Inflammatory macrophage (primary cell): ENCODE measurements around the gene RRH.
"Not testable (repeated sequence)": the region's sequence is repeated elsewhere in the genome, so short reads cannot be mapped to it uniquely, and the experiment has no call there.

Experiments used
- DNase-seq, 2 donors: peaks; one replicate each; pipeline ENCODE4 v3.0.0-alpha.2; 2020 to 2022

Gene RRH

DNA sequence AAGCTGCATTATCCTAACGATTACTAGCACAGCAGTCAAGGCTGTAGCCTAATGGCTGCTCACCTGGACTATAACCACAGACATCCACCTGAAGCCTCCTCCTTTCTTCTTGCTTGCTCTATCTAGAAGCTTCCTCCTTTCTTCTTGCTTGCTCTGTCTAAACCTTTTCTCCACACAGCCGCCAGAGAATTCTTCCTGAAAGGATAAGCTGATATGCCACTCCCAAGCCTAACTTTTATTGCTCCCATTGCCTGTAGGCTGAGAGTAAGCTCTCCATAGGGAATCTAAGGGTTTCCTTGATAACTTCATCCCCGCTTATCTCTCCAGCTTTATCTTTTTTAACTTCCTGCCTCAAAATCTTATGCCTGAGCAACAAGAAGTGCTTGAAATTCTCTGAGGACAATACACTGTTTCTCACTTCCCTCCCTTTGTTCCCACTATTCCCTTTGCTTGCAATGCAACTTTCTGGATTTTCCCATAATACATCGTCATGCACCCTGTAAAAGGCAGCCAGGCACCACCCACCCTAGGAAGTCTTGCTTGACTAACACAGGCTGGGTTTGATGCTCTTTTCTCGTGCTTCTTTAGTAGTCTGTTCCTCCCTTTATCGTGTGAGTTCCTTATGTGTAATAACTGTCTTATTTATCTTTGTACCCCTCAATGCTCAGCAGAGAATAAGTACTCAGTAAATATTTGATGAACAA is 18.8 kb downstream of the RRH start:
- DNase-seq: no peak

DNA sequence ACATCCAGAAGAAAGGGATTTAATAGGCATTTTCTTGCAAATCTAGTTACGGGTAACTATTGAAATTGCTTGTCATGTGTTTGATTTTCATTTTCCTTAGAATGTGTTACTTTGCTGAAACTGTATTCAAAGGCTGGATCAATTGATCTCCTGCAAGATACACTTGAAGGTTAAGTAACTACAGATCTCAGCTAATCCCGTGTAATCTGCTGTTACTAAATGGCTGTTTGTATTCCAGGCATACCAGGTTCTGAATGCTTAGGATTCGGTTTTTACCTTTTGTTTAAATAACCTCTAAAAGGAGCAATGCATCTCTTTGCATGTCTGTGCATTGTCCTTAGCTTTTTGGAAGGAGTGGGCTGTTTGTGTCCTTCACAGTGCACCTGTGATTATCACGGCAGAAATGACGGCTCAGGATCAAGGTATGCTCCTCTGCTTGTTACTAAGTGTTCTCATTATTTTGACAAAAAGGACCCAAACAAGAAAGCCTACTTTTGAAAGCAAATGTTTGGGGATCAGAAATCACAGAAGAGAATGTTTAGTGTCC is 20.2 kb downstream of the RRH start, which contains the start of gene LRIT3:
LRIT3 (plus strand) TSS at position 212 of the 547 bp plus-strand sequence; CDS start at position 307, 95 bp downstream.
- DNase-seq: no peak

DNA sequence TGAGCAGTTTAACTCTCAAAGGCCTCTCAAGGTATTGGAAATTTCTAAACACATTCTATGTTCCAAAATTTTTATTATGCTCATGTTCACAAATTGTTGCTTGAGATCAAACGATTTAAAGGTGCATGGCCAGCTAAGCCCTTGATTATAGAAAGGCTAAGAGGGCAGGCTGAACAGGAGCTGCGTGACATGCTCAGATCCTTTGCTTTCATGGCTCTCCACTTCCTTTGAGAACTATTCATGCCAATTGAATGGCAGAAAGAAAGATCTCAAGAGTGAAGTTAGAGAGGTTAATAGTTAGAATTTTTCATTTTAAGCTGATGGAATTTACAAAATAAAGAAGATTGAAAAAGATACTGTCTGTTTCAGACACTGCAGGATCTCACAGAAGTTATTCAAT is 20.7 kb downstream of the RRH start:
- DNase-seq: no peak

DNA sequence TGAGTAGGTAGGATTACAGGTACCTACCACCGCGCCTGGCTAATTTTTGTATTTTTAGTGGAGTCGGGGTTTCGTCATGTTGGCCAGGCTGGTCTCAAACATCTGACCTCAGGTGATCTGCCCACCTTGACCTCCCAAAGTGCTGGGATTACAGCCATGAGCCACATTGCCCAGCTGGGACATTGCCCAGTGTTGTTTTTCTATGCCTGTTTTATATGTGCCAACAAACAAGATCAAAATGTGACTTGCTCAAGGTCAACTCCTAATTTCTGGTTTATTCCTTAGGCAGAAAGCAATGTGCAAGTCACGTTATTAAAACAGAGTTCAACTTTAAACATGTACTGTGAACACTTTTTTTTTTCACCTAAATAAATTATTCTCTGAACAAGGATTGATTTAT is 22.8 kb downstream of the RRH start:
- DNase-seq: no peak

DNA sequence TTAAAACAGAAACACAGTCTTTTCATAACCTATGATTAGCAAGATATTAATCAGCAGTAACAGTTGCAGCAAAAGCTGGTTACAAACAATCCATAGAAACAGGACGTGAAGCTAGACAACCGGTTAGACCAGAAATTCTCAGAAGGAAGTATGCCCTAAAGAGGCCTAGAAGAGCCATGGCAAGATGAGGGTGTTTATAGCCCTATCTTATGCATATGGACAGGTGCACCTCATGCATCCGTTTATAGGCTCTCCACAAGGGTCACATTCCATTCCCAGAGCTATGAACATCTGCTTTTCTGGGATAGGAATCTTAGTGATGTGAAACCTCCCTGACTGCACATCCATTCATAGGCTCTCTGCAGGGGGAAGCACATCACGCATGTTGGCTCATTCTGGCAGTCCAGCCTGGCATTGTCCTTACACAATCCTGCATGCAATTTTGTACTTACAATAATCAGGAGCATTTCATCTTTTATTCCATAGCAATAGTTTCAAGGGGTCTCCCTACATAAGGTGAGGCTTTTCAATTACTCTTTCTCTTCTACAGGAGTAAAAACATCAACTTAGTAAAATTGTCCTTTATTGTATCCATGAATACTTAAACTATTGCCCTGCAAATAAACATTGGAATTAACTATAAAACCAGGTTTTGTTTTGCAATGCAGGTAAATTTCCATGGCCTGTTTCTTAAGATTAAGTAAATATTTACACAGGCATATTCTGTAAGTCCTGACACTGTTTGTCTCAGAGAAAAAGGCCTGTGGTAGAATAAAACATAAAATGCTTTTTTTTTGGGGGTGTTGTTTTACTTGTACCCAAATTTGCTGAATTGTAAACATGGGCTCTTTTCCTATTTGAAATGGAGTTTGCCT is 31.9 kb downstream of the RRH start:
- not testable (repeated sequence) for DNase-seq

DNA sequence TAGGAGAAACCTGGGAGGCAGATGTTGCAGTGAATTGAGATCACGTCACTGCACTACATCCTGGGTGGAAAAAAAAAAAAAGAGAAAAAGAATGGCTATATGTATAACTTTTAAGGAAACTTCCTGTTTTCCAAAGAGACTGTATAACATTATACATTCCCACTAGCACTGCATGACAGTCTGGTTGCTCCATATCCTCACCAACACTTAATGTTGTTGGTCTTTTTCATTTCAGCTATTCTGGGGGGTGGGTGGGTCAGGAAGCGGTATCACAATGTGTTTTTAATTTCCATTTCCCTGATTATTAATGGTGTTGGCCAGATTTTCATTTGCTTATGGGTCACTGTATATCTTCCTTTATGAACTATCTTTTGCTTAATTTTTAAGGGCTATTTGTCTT is 33.5 kb downstream of the RRH start:
- DNase-seq: no peak

DNA sequence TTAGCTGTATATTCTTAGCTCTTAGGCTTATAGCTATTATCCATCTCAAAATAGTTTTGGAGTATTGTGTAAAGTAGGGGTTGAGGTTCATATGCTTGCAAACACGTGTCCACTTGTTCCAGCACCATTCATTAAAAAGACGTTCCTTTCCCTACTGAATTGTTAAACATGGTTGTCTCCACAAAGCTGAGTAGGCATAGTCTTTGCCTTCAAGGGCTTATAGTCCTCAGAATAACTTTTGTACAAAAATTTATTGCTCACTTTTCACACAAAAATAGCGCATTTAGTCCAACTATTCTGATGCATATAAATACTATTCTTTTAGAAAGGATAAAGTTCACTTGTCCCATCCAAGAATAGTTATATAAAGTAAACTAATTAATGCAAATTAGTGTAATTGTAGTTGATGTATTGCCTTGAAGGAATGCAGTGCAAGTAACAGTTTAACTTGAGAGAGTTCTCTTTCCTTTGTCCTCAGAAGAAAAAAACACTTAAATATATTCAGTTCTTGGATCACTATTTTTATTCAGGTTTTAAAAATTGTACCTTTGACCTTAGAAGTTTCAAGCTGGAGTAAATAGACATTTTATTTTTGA is 34.2 kb downstream of the RRH start:
- no peak for DNase-seq

DNA sequence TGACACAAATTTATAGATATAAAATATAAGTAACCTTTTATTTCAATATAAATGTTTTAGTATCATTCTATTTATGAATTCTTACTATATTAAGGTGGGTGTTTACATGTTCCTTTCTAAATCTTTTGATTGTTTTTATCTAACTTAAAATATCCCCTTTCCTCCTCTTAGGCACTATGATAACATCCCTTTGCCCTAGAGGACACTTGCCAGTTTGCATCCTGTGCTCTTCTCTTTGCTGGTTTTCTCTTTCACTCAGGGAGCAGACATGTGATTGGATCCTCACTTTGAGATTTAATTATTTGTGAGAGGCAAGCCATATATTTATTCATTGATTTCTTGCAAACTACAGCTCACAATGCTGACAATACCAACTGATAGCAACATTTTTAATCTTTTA is 36.4 kb downstream of the RRH start:
- DNase-seq: no peak

DNA sequence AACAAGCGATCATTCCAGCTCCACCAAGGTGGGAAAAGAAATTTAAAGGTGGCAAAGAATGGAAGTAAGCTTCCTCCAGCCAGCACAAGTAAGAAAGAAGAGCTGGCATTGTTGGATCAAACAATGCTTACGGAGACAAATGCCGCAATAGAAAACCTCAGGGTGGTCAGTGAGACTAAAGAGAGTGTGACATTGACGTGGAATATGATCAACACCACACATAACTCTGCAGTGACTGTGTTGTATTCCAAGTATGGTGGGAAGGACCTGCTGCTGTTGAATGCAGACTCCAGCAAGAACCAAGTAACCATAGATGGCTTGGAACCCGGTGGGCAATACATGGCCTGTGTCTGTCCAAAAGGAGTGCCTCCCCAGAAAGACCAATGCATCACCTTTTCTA is 42.3 kb downstream of the RRH start:
- DNase-seq: no peak

DNA sequence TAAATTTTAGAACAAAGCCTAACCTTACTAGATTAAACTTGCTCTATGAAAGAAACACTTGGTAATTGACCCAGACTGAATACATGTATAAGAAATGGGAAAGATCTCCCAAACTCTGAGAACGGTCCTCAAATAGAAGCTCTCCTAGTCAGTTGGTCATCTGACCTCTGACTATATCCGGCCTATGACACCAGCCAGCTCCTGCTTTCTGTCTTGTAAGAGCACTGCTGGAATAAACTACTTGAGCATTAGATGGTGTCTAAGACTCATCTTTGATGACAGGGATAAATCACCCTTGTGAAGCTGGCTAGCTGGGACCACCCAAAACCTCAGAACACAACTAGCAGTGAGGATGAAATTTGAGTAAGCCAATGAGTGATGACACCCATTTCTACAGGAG is 44.3 kb downstream of the RRH start:
- no peak for DNase-seq

DNA sequence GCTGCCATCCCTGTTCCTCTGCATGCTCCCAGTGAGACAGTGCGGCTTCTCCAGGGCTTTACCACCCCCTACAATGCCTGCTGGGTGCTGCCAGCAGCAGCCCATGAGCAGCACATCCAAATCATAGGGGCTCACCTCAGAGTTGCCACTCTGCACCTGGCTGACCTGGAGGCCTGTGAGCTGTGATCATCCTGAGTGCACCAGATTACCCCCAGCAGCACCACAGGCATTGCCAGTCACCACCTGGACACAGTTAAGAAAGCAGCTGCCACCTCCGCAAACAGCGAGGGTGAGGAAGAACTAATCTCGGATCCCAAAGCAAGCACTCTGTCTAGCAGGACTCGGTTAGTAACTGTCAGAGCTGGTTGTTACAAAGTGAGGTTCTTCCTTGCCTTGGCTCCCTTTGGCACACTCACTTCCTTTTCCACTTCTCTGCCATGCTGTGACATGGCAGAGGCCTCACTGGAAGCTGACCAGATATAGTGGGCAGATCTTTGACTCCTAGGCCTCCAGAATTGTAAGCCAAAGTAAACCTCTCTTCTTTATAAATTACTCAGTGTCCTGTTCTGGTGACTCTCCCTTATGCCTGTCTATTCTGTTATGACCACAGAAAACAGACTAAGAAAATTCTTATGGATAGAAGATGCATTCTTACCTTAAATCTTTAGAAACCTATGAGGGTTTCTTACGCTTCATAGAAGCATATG is 45.3 kb downstream of the RRH start:
- DNase-seq: no peak

DNA sequence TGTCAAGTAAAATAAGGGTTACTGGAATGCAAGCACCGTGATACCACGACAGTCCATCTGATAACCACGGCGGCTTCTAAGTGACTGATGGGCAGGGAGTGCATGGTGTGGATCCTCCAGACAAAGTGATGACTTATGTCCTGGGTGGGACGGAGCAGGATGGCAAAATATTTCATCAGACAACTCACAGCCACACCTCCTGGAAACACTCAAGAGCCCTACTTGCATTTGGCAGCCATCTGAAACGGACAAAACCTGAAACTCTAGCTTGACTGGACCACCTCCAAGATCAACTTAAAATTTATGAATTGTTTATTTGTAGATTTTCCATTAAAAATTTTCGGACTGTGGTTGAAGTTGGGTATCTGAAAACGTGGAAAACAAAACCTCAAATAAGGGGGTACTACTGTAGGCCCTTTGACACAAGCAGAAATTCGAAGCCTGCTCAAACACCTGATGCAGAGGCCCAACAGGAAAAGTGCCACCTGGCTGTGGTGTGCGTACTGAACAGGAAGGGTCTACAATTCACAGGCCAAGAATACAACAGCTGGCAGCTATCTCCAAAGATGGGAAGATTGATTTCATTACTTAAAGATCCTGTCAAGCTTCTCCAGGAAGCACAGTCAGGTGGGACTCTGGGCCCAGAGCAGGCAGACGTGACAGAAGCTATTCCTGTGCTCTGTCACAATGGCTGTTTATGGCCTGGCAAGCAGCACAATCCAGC is 46.2 kb downstream of the RRH start:
- no peak for DNase-seq

DNA sequence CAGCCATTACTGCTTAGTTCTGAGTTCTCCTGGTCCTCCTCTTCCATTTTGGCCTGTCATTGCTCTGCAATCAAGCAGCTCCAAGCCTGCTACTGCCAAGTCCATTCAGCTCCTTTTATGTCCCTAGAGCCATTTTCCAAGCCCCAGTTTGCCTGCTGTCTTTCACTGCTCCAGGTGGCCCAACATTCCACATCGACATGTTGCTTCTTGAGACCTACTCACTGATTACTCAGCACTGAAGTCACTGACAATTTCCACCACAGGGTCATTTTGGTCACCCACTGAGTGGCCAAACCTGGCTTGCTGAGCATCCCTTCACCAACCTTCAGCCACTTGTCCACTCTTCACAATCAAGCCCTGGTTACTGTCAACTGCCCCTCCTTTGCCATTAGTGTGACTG is 47.3 kb downstream of the RRH start:
- no peak for DNase-seq

DNA sequence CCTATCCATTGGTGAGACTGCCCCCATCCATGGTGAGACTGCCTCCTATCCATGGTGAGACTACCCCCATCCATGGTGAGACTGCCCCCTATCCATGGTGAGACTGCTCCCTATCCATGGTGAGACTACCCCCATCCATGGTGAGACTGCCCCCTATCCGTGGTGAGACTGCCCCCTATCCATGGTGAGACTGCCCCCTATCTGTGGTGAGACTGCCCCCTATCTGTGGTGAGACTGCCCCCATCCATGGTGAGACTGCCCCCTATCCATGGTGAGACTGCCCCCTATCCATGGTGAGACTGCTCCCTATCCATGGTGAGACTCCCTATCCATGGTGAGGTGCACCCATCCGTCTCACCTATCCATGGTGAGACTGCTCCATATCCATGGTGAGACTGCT is 47.8 kb downstream of the RRH start:
- DNase-seq: not testable (repeated sequence)

DNA sequence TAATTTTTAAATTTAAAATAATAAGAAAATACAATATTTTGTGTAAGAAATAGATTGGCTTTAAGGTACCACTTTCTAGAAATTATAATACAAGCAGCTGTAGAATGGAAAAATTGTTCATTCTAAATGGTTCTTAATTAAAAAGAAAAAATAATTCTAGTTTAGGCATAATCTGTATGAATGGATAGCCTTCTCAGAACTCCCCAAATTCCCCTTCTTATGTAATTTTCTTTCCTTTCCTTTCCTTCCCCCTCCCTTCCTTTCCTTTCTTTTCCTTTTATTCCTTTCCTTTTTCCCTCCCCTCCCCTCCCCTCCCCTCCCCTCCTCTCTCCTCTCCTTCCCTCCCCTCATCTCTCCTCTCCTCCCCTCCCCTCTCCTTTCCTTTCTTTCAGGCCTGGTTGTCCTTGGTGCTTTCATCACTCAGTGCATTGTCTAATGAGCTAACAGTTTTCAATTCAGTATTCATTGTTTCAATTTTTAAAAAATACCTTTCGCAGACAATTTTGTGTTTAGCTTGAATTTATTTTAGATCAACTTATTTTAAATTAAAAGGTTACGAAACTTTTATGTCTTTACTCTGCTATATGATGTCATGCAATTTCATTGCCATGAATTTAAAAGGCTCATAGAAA is 49.0 kb downstream of the RRH start:
- no peak for DNase-seq

DNA sequence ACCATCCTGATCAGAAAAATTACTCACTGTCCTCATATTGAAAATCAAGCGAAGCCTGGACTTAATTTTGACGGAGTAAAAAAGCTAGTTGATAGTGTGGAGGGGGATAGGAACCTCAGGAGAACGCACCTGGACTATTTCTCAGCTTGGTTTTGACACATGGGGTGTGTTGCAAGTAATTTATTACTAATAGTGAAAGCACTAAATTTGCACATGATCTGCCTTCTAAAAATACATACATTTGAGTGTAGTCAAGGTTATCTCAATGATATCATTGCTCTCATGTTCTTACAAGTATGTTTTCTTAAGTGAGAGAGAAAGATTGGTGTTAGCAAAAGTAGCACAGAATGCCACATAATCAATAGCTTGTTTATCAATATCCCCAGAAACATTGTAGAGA is 49.6 kb downstream of the RRH start:
- DNase-seq: no peak

DNA sequence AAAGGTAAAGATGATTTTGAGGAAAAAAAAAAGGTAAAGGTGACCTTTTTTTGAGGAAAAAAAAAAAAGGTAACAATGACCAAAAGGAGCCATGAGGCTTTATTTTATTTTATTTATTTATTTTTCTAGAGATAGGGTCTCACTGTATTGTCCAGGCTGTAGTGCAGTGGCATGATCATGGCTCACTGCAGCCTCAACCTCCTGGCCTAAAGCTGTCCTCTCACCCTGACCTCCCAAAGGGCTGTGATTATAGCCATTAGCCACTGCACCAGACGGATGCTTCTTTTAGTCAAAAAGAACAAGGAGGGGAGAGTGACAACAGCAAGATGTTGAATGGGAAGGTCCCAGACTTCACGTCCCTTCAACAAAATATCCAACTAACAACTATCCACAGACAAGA is 50.6 kb downstream of the RRH start:
- no peak for DNase-seq

DNA sequence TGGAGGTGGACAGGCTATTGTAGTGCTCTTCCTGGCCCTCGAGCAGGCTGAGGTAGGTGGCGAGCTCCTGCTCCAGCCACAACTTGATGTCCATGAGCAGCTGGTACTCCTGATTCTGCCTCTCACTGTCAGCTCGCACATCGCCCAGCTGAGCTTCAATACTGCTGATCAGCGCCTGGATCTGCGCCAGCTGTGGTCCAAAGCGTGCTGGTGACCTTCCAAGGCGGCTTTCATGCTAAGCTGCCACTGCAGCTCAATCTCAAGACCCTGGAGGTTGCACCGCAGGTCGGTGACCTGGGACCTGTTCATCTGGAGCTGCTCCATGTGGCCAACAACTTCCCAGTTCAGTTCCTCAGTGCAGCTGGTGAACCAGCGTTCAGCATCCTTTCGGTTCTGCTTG is 51.3 kb downstream of the RRH start:
- no peak for DNase-seq

DNA sequence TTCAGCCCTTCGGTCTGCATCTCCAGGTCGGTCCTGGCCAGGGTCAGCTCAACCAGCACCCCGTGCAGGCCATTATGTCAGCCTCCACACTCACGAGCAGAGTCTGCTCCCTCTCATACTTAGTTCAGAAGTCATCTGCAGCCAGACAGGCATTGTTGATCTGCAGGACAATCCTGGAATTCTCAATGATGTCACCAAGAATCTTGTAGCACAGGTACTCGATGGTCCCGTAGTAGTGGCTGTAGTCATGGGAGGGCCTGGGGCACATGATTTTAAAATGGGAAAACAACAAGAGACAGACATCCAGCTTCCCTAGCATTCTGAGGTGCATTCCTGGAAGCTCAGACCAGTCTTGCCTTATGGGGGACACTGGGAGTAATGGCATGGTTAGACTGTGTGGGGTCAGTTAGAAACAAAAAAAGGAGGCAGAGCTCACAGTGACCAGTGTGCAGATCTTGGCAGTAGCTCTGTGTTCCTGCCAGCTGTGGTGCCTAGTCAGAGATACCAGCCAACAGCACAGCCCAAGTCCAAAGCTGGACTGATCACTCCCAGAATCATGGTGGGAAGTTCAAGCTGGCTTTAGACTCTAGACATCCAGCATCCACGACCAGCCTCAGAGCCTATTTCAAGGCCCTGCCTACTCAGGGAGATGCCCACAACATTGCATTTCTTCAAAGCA is 52.0 kb downstream of the RRH start:
- no peak for DNase-seq

DNA sequence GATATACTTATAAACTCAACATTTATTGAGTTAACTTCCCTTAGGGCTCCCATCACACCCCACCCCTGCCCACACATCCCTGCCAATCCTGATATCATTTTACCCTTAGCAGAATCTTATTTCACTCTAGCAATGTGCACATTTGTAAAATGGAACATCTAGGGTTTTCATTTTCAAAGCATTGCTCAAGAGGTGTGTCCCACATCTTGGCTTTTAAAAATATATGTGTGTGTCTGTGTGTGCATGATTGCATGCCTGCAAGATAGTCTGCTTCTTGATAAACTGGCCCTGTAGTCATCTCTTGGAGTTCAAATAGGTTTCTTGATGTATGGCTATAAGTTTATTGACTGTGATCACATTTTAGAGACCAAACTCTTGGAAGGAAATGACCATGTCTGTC is 58.5 kb downstream of the RRH start:
- DNase-seq: no peak

DNA sequence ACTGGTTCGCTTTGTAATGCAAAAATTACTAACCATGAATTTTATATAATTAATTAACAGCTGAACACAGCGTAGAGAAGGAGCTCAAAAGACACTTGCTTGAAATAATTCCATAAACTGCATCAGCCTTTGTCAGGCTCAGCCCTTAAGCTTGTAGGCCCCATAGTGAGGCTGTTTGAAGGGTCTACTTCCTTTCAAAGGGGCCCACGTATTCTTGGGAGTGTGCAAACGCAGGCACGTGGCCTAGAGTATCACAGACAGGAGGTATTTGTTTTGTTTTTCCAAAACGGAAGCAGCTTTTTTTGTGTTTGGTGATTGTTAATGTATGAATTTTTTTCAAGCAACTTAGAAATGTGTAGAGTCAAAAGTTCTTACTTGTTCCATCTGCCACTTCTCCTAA is 59.3 kb downstream of the RRH start:
- DNase-seq: no peak
